Spinal cord (tissue), 10 donors: ENCODE data around the gene PCBP2. TPM values are rescaled to one million over a fixed set of nuclear protein-coding genes. Genes with fewer than 3 reads are reported as not detected.
"Not testable (repeated sequence)": the region's sequence is repeated elsewhere in the genome, so short reads cannot be mapped to it uniquely, and the experiment has no call there.

Source experiments
- DNase-seq, 6 donors: peaks; one replicate each; pipeline versions ENCODE4 v3.0.0 to v3.0.0-alpha.2; 2013 to 2015; ENCODE audit warnings: low spot score in 6 of 6, low read depth in 4 of 6
- H3K27ac ChIP-seq: one replicate; pipeline ENCODE4 v1.5.1; 2013; ENCODE audit warnings: low read depth, low read length, control low read depth
- H3K27me3 ChIP-seq: one replicate; pipeline ENCODE4 v1.6.1; 2013; ENCODE audit warnings: low read length; ENCODE audit not compliant: control insufficient read depth, insufficient read depth
- H3K36me3 ChIP-seq: one replicate; pipeline ENCODE4 v1.6.1; 2013; ENCODE audit warnings: low read length; ENCODE audit not compliant: control insufficient read depth, insufficient read depth
- H3K4me1 ChIP-seq: one replicate; pipeline ENCODE4 v1.6.1; 2013; ENCODE audit warnings: low read length; ENCODE audit not compliant: control insufficient read depth, insufficient read depth
- H3K4me3 ChIP-seq: one replicate; pipeline ENCODE4 v1.5.1; 2013; ENCODE audit warnings: low read depth, low read length, control low read depth
- H3K9me3 ChIP-seq: one replicate; pipeline ENCODE4 v1.6.1; 2013; ENCODE audit warnings: low read length; ENCODE audit not compliant: control insufficient read depth, insufficient read depth
- WGBS: methylation state at CpG from one replicate; pipeline ENCODE4 v1.1.5; 2013; ENCODE audit warnings: missing lambda C conversion rate; ENCODE audit not compliant: insufficient coverage; 5-methylcytosine and 5-hydroxymethylcytosine counted together
- polyA plus RNA-seq, 2 donors: library from polyadenylated mRNA; unstranded; fragments of 120-200 nt; gene quantifications; one replicate each; pipeline ENCODE4 v1.2.1, GENCODE V29; 2013; ENCODE audit not compliant: insufficient read length in 2 of 2
- total RNA-seq, 2 donors: library from RNA; depleted of rRNA in 1 of 2; stranded (reverse); fragments of 120-200 nt in 1 of 2; fragments of >200 nt in 1 of 2; gene quantifications; one replicate each; pipeline versions ENCODE4 v1.2.3 to v1.2.4, GENCODE V29; 2013 to 2014
- donor health status: healthy.

PCBP2 gene
- total and polyA plus RNA-seq, 4 donors, result 287 to 700 (median 525) TPM

- no peaks in the 10 kb centered on the region for H3K9me3 ChIP-seq
- no peak overlapping the region for H3K4me3 ChIP-seq
- no peak overlapping the region for H3K27ac ChIP-seq
- 93% methylated on average over 3 of the region's 3 CpGs for WGBS
- no peaks in the 10 kb centered on the region for H3K4me1 ChIP-seq
- H3K27me3 ChIP-seq, result no peaks in the 10 kb centered on the region
- DNase-seq, result no peak
- no peaks in the 10 kb centered on the region for H3K36me3 ChIP-seq
These were observed 33.7 kb upstream of the PCBP2 start for GRCh38 chr12:53418221-53418620.

DNA sequence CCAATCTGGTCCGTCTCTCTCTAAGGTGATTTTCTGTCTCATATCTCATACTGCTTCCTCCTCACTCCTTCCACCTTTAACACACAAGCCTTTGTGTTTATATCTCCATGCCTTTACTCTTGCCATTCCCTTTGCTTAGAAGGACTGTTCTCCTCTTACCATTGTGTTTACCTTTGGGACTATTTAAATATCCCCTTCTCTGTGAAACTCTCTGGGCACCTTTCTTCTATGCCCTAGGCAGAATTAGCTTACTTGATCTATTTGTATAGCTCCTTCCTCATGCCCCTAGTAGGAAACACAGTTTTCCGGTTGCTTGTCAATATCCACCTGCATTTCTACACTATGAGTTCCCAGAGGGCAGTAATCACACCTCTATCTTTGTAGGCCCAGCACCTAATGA is 32.1 kb upstream of the PCBP2 start:
- 93% methylated on average over 2 of the region's 2 CpGs for WGBS
- no peak overlapping the region for H3K27ac ChIP-seq
- DNase-seq, result no peak
- no peaks in the 10 kb centered on the region for H3K36me3 ChIP-seq
- H3K9me3 ChIP-seq, result no peaks in the 10 kb centered on the region
- H3K27me3 ChIP-seq, result no peaks in the 10 kb centered on the region
- H3K4me3 ChIP-seq, result no peak overlapping the region
- H3K4me1 ChIP-seq, result no peaks in the 10 kb centered on the region

DNA sequence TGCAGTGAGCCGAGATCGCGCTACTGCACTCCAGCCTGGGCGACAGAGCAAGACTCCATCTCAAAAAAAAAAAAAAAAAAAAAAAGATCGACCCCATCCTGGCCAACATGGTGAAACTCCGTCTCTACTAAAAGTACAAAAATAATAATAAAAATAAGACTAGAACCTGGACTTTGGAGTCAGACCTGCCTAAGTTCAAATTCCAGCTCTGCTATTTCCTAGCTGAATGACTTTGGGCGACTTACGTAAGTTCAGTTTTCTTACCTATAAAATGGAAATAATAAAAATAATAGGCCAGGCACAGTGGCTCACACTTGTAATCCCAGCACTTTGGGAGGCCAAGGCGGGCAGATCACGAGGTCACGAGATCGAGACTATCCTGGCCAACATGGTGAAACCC is 29.7 kb upstream of the PCBP2 start:
- not testable (repeated sequence) for H3K9me3 ChIP-seq, H3K27me3 ChIP-seq, DNase-seq, H3K36me3 ChIP-seq, H3K27ac ChIP-seq, H3K4me1 ChIP-seq, H3K4me3 ChIP-seq
- WGBS, result no CpG with 5 or more reads among the region's 12 CpGs

- H3K36me3 ChIP-seq, result no peaks in the 10 kb centered on the region
- no peaks in the 10 kb centered on the region for H3K27me3 ChIP-seq
- no peak within 1 kb of the TSS for H3K27ac ChIP-seq
- no peak for DNase-seq
- H3K9me3 ChIP-seq, result no peaks in the 10 kb centered on the region
- 88% methylated on average over 1 of the region's 1 CpG for WGBS
- H3K4me3 ChIP-seq, result no peak within 1 kb of the TSS
- H3K4me1 ChIP-seq, result no peaks in the 10 kb centered on the region
These were observed 28.3 kb upstream of the PCBP2 start, which contains the start of gene AMHR2 for GRCh38 chr12:53423597-53423996. Gene AMHR2 (plus strand): TSS chr12:53423855. CDS start chr12:53423935, 80 bp downstream.

GRCh38 chr12:53424626-53425514 is 27.0 kb upstream of the PCBP2 start:
- no peaks in the 10 kb centered on the region for H3K4me1 ChIP-seq
- 85% methylated on average over 9 of the region's 9 CpGs for WGBS
- no peak for DNase-seq
- no peak overlapping the region for H3K4me3 ChIP-seq
- H3K9me3 ChIP-seq, result no peaks in the 10 kb centered on the region
- H3K27me3 ChIP-seq, result no peaks in the 10 kb centered on the region
- H3K27ac ChIP-seq, result no peak overlapping the region
- no peaks in the 10 kb centered on the region for H3K36me3 ChIP-seq

- DNase-seq, result no peak
- 60% methylated on average over 10 of the region's 11 CpGs for WGBS
- Histone ChIP-seq H3K27ac (no peak overlapping the region), H3K4me3 (no peak overlapping the region), H3K9me3 (no peaks in the 10 kb centered on the region), H3K27me3 (no peaks in the 10 kb centered on the region), H3K36me3 (no peaks in the 10 kb centered on the region), H3K4me1 (no peaks in the 10 kb centered on the region)
These were observed 26.3 kb upstream of the PCBP2 start for GRCh38 chr12:53425515-53426150.

GRCh38 chr12:53427905-53428594 is 23.9 kb upstream of the PCBP2 start:
- 100% methylated on average over 4 of the region's 7 CpGs for WGBS
- Histone ChIP-seq H3K27ac (no peak overlapping the region), H3K27me3 (no peaks in the 10 kb centered on the region), H3K36me3 (no peaks in the 10 kb centered on the region), H3K4me3 (no peak overlapping the region), H3K9me3 (no peaks in the 10 kb centered on the region), H3K4me1 (no peaks in the 10 kb centered on the region)
- DNase-seq, result no peak

DNA sequence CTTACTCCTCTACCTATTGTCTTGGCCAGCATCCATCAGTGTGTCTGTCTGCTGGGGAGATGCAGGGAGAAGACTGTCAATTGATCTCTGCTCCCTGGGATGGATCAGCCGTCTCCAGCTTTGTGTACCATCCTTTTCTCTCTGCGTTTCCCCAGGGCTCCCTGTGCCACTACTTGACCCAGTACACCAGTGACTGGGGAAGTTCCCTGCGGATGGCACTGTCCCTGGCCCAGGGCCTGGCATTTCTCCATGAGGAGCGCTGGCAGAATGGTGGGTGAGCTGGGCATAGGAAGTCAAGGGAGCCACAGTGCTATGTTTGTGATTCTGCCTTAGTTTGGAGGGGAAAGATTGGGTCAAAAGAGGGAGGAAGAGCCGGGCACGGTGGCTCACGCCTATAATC is 23.2 kb upstream of the PCBP2 start:
- no peak overlapping the region for H3K4me3 ChIP-seq
- H3K36me3 ChIP-seq, result no peaks in the 10 kb centered on the region
- H3K4me1 ChIP-seq, result no peaks in the 10 kb centered on the region
- H3K27me3 ChIP-seq, result no peaks in the 10 kb centered on the region
- WGBS, result 76% methylated on average over 6 of the region's 7 CpGs
- DNase-seq, result no peak
- H3K9me3 ChIP-seq, result no peaks in the 10 kb centered on the region
- H3K27ac ChIP-seq, result no peak overlapping the region

DNA sequence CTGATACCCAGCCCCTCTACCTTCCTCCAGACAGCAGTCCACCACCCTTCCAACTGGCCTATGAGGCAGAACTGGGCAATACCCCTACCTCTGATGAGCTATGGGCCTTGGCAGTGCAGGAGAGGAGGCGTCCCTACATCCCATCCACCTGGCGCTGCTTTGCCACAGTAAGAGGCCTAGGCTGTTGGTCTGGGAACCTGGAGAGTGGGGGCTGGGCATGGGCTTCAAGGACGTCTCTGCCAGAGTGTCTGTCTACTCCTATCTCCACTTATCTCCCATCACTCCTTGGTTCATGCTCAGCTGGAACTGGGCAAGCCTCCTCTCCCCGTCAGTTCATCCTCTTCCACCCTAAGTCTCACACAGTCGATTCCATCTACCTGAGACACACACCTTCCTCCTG is 21.8 kb upstream of the PCBP2 start:
- 75% methylated on average over 4 of the region's 5 CpGs for WGBS
- H3K27me3 ChIP-seq, result no peaks in the 10 kb centered on the region
- no peak overlapping the region for H3K4me3 ChIP-seq
- no peak for DNase-seq
- H3K27ac ChIP-seq, result no peak overlapping the region
- no peaks in the 10 kb centered on the region for H3K36me3 ChIP-seq
- no peaks in the 10 kb centered on the region for H3K9me3 ChIP-seq
- H3K4me1 ChIP-seq, result no peaks in the 10 kb centered on the region
